Mesothelial cell of epicardium (in vitro differentiated cells): Measurements from ENCODE around the gene MYO1E. TPM values are rescaled to one million over a fixed set of nuclear protein-coding genes. Genes with fewer than 3 reads are reported as not detected.

Experiments
- DNase-seq, 2 experiments: peaks; one replicate each; pipeline ENCODE4 v3.0.0; 2021; ENCODE audit warnings: low spot score in 2 of 2; ENCODE audit not compliant: unreplicated experiment in 2 of 2
- H3K27ac Mint-ChIP-seq: 2 replicates; pipeline ENCODE4 v1.8.0; 2021; ENCODE audit warnings: mixed read lengths
- H3K27me3 Mint-ChIP-seq: 2 replicates; pipeline ENCODE4 v1.8.0; 2021; ENCODE audit warnings: low read depth, mixed read lengths
- H3K36me3 Mint-ChIP-seq: 2 replicates; pipeline ENCODE4 v1.8.0; 2021; ENCODE audit warnings: mixed read lengths
- H3K4me1 Mint-ChIP-seq: 2 replicates; pipeline ENCODE4 v1.8.0; 2021; ENCODE audit warnings: mixed read lengths
- H3K4me3 Mint-ChIP-seq: 2 replicates; pipeline ENCODE4 v1.8.0; 2021; ENCODE audit warnings: mild to moderate bottlenecking, moderate library complexity, mixed read lengths
- H3K9me3 Mint-ChIP-seq: 2 replicates; pipeline ENCODE4 v1.8.0; 2021; ENCODE audit warnings: mixed read lengths
- total RNA-seq: library from RNA; stranded (reverse); gene quantifications from 3 replicates; pipeline ENCODE4 v1.2.1, GENCODE V29; 2021
- TF ChIP-seq, protein P1 (sequence below): fragments of 200-600 bp; sonication (generic); IDR thresholded peaks from one replicate; pipeline ENCODE4 v1.5.0; 2021; ENCODE audit warnings: antibody characterized with exemption; ENCODE audit not compliant: unreplicated experiment

MYO1E gene
- total RNA-seq, 1 donor from 2014 or later, result 54.2 TPM

DNA sequence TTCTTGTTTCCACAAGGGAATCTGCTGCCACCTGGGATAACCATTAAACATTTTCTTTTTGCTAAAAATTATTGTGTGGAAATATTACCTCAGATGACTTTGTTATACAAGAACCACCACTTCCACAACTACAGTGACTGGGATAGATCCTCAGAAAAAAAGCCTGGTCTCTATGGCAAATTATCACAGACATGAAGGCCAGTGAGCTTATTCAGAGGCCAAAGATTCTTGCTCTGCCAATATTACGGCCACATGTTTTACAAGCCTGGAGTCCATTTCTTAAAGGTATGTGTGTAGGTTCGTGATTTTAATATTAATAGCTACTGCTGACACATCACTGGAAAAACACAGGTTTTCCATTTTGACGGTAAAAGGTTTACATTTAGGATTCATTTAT, 73.8 kb downstream of the MYO1E start:
- Mint-ChIP-seq H3K27me3 (no peaks in the 10 kb centered on the region), H3K9me3 (no peaks in the 10 kb centered on the region), H3K4me3 (no peak overlapping the region), H3K27ac (no peak overlapping the region), H3K36me3 (no peaks in the 10 kb centered on the region), H3K4me1 (peaks cover 23% of the 10 kb centered on the region)
- DNase-seq, result no peak
- TF ChIP-seq, protein P1, sequence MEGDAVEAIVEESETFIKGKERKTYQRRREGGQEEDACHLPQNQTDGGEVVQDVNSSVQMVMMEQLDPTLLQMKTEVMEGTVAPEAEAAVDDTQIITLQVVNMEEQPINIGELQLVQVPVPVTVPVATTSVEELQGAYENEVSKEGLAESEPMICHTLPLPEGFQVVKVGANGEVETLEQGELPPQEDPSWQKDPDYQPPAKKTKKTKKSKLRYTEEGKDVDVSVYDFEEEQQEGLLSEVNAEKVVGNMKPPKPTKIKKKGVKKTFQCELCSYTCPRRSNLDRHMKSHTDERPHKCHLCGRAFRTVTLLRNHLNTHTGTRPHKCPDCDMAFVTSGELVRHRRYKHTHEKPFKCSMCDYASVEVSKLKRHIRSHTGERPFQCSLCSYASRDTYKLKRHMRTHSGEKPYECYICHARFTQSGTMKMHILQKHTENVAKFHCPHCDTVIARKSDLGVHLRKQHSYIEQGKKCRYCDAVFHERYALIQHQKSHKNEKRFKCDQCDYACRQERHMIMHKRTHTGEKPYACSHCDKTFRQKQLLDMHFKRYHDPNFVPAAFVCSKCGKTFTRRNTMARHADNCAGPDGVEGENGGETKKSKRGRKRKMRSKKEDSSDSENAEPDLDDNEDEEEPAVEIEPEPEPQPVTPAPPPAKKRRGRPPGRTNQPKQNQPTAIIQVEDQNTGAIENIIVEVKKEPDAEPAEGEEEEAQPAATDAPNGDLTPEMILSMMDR, result no peak

DNA sequence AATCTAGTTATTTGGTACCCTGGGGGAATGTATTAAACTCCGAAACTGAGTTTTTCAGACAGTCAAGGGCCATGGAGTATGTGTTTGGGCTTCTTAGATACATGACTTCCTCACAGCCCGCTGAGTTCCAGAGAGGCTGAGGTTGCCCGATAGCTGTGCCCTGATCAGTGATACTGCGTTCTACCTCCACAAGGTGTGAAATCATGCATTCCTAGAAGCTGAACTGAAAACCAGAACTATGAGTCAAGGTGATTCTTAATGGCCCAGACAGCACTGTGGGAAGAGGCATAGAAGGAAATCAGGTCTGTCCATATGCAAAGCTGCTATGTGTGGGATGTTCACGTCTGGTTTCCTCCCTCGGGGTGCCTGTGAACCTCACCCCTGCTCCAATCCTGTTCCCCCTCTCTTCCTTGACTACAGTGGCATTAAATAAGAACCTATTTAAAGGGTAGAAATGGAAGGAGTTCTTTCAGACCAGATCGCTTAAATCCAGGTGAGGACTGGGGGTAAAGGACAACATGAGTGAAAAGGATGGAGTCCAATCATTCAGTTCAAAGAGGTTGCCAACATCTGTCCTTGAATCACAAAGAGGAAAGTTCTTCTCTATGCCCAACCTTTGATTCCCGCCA, 74.3 kb downstream of the MYO1E start:
- no peak overlapping the region for H3K4me3 Mint-ChIP-seq
- no peaks in the 10 kb centered on the region for H3K27me3 Mint-ChIP-seq
- no peak overlapping the region for H3K27ac Mint-ChIP-seq
- no peaks in the 10 kb centered on the region for H3K9me3 Mint-ChIP-seq
- peaks cover 23% of the 10 kb centered on the region for H3K4me1 Mint-ChIP-seq
- no peak for DNase-seq
- H3K36me3 Mint-ChIP-seq, result no peaks in the 10 kb centered on the region
- TF ChIP-seq, protein P1, result no peak

DNA sequence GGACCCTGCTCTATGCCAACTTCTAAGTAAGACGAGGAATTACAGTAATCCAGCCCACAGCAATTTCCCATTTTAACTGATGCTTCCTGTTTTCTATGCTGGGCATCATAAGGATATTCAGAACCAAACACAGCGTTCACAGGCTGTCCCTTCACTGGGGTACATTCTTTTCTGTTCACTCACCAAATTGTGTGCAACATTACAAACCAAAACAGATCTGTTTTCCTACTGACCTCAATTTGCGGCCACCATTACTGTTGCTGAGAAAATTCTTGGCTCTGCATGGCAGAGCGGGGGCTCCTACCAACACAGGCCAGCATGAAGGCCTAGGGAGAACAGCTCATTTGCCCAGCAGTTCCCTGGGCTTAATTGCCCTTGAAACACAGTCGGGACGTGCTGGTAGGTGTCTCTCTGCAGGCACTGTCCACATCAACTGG, 76.5 kb downstream of the MYO1E start:
- H3K4me3 Mint-ChIP-seq, result no peak overlapping the region
- no peaks in the 10 kb centered on the region for H3K9me3 Mint-ChIP-seq
- H3K27ac Mint-ChIP-seq, result no peak overlapping the region
- DNase-seq, result no peak
- H3K4me1 Mint-ChIP-seq, result peaks cover 27% of the 10 kb centered on the region
- H3K36me3 Mint-ChIP-seq, result no peaks in the 10 kb centered on the region
- TF ChIP-seq, protein P1, result no peak
- H3K27me3 Mint-ChIP-seq, result no peaks in the 10 kb centered on the region

DNA sequence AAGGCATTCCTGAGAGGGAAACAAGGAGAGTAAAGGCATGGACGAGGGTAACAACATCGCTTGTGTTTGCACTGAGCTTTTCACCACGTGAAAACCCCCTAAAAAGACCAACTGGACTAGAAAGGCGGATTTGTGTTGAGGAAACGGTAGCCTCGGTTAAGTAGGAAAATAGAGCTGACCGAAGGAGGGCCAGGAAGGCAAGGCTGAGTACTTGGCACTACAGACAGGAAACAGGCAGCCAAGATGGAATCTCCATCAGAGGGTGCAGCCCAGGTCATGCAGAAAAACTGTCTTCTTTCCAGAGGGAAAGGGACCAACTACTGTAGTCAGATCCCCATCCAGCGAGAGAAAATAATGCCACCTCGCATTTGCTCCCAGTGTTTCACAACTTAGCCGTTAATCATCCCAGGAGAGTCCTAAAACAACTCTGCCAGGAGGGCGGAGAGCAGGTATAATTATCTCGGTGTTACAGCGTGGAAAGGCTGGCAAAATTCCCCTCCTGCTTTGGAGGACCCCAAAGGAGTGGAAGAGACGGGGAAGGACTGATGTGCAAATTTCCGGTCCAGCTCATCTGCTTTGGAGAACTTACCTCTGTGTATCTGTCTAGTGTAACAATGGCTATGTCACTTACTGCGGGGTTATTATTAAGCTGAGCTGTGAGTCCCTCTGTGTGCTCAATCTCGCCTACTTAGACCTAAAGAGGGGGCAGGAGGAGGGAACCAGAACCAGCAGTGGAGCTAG, 77.2 kb downstream of the MYO1E start:
- no peaks in the 10 kb centered on the region for H3K9me3 Mint-ChIP-seq
- TF ChIP-seq, protein P1, result no peak
- no peaks in the 10 kb centered on the region for H3K36me3 Mint-ChIP-seq
- DNase-seq, result no peak
- H3K27me3 Mint-ChIP-seq, result no peaks in the 10 kb centered on the region
- no peak overlapping the region for H3K4me3 Mint-ChIP-seq
- H3K27ac Mint-ChIP-seq, result no peak overlapping the region
- peaks cover 29% of the 10 kb centered on the region for H3K4me1 Mint-ChIP-seq

DNA sequence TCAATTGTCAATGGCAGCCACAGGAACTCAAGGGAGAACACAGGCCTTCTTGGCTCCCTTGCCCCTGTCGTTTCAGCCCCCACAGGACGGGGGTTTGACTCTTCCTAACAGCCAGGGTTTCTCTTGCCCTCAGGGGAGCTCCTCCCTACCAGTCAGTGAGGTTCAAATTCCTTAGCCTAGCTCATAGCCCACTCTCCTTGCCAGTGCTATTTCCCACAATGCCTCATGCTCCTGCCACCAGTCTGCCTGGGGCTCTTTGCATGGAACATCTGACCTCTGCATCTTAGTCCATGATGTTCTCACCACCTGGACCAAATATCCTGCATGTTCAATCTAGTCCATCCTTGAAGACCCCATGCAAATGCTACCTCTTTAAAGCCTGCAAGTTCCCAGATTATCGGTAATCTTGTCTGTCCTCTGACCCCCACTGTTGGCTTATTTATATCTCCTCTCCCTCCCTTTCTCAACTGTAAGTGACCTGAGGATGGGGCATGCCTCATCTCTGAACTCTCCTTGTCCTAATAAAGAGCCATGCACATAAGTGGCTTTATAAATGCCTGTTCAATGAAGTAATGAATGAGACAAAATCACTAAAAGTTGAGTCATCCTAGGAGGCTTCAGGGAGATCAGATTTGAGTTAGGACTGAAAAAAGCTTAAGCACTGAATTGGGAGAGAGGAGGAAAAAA, 78.0 kb downstream of the MYO1E start:
- no peak for DNase-seq
- no peak overlapping the region for H3K27ac Mint-ChIP-seq
- H3K4me3 Mint-ChIP-seq, result no peak overlapping the region
- H3K4me1 Mint-ChIP-seq, result peaks cover 23% of the 10 kb centered on the region
- H3K36me3 Mint-ChIP-seq, result no peaks in the 10 kb centered on the region
- no peaks in the 10 kb centered on the region for H3K27me3 Mint-ChIP-seq
- TF ChIP-seq, protein P1, result no peak
- no peaks in the 10 kb centered on the region for H3K9me3 Mint-ChIP-seq
